C4-2B (cell line): ENCODE data around the gene CUX1.

Experiments used
- ZFX ChIP-seq: fragments of 450-650 bp; IDR thresholded peaks from 2 replicates; pipeline ENCODE4 v1.6.1; 2017
- TF ChIP-seq, protein P1 (sequence below): fragments of 450-650 bp; conservative IDR thresholded peaks from 2 replicates; pipeline ENCODE4 v1.5.1; 2017; ENCODE audit warnings: mild to moderate bottlenecking

DNA sequence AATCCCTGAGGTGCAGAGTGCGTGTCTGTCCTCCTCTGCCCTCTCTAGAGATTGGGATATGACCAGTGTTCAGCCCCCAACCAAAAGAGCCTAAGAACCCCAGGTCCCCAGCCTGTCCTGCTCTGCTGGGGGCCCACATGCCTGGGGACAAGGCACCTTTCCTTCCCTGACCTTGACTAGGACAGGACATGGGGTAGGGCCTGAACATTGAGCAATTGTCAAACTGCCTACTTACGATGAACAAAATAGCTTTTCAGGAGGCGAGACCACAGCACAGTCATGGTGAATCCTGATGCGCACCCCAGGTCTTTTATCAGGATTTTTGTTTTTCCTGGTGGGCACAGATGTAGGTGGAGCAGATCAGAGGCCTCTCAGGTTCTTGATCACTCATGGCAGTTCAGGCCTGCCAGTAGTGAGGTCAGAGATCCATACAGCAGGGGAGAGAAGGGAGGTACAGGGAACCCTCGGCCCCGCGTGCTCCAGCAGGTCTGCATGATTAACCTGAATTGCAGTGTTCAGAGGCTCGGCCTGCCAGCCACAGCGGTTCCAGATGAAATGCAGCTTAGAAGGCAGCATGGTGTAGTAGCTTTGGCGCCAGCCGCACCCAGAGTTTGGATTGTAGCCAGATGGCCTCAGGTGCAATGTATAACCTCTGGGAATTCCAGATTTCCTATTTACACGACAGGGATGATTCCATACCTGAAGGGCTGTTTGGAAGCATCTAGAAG lies 191.3 kb downstream of the CUX1 start:
- TF ChIP-seq, protein P1, sequence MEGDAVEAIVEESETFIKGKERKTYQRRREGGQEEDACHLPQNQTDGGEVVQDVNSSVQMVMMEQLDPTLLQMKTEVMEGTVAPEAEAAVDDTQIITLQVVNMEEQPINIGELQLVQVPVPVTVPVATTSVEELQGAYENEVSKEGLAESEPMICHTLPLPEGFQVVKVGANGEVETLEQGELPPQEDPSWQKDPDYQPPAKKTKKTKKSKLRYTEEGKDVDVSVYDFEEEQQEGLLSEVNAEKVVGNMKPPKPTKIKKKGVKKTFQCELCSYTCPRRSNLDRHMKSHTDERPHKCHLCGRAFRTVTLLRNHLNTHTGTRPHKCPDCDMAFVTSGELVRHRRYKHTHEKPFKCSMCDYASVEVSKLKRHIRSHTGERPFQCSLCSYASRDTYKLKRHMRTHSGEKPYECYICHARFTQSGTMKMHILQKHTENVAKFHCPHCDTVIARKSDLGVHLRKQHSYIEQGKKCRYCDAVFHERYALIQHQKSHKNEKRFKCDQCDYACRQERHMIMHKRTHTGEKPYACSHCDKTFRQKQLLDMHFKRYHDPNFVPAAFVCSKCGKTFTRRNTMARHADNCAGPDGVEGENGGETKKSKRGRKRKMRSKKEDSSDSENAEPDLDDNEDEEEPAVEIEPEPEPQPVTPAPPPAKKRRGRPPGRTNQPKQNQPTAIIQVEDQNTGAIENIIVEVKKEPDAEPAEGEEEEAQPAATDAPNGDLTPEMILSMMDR, result no peak
- no peak for TF ChIP-seq ZFX
